OCI-LY1 (cell line): Measurements from ENCODE around the gene PSMD2.

ENCODE experiments used
- CTCF ChIP-seq: fragments of 200-600 bp; sonication (generic), shearing (Covaris generic); IDR thresholded peaks from 2 replicates; pipeline ENCODE4 v1.5.1; 2017; ENCODE audit warnings: mild to moderate bottlenecking, antibody characterized with exemption, low read length, moderate library complexity, mixed read lengths
- EZH2 ChIP-seq: fragments of 200-600 bp; sonication (generic), shearing (Covaris generic); IDR thresholded peaks from 2 replicates; pipeline ENCODE4 v1.8.0; 2017; ENCODE audit warnings: borderline replicate concordance, mixed run types, mild to moderate bottlenecking, antibody characterized with exemption, low read length, moderate library complexity, mixed read lengths

GRCh38 chr3:184299488-184300377 lies 692 bp downstream of the PSMD2 start:
- TF ChIP-seq CTCF (no peak), EZH2 (no peak)
